SKM-1 (cell line): ENCODE measurements around the gene HIKESHI.

Experiments used
- DNase-seq: peaks from one replicate; lab custom pipeline; 2025; ENCODE audit not compliant: unreplicated experiment; lab: John Stamatoyannopoulos, UW

HIKESHI gene

DNA sequence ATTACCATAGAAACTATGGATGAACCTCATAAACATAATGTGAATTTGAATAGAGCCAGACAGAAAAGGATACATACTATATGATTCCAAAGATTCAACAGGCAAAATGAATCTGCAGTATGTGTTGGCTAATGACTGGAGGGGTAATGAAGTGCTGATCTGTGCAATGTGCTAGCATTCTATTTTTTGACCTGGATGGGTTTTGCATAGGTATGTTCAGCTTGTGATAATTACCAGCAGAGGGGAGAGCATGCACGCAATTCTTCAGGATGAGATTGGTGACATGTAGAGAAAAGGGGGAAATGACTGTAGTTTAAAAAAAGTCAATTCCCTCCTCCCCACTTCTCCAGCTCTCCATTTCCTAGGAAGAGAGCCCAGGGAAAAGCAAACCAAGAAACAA is 72.0 kb downstream of the HIKESHI start:
- DNase-seq, result no peak

DNA sequence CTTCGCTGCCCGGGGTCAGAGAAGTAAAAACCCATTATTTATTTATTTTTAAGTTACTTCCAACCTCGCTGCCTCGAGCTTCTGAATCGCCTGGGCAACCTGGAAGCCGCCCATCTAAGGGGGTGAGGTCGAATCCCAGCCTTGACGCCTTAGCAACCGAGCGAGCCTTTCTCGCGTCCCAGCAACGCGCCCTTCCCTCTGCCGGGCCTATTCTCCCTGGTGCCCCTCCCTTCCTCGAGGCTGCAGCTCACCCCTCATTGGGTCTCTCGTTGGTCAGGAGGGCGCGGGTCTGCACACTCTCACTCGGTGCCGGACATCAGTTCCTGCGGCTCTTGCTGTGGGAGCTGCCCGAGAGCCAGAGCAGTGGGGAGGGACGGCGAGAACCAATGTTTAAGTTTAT is 72.5 kb downstream of the HIKESHI start, which contains the start of gene CCDC81:
CCDC81 (plus strand) TSS at position 302 of the 400 bp plus-strand sequence. CDS start 277 bp downstream, outside the sequence.
- DNase-seq, result no peak

DNA sequence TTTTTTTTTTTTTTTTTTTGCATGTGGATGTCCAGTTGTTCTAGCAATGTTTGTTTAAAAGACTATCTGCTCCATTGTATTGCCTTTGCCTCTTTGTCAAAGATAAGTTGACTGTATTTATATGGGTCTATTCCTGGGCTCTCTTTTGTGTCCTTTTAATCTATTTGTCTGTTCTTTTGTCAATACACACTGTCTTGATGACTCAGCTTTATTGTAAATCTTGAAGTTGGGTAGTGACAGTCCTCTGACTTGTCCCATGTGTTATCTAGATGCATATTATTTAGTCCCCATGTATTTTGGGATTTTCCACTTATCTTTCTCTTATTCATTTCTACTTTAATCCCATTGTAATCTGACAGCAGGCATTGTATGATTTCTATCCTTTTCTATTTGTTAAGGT is 75.9 kb downstream of the HIKESHI start:
- no peak for DNase-seq

DNA sequence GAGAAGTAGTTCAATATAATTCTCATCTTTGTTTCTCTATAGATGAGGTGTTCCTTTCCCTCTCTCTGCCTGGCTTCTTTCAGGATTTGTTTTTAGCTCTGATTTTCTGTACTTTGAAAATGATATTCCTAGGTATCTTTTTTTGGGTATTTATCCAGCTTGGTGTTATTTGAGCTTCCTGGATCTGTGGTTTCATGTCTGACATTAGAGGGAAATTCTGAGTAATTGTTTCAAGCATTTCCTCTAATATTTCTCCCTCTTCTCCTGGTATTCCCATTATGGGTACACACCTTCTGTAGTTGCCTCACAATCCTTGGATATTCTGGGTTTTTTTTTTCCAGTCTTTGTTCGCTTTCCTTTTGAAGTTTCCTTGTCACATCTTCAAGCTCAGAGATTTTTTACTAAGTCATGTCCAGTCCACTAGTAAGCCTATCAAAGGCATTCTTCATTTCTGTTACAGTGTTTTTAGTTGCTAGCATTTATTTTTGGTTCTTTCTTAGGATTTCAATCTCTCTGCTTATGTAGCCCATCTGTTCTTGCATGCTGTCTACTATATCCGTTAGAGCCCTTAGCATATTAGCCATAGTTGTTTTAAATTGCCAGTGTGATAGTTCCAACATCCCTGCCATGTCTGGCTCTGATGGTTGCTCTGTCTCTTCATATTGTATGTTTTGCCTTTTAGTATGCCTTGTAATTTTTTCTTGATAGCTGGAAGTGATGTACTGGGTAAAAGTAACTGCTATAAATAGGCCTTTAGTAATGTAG is 78.4 kb downstream of the HIKESHI start:
- DNase-seq, result no peak

DNA sequence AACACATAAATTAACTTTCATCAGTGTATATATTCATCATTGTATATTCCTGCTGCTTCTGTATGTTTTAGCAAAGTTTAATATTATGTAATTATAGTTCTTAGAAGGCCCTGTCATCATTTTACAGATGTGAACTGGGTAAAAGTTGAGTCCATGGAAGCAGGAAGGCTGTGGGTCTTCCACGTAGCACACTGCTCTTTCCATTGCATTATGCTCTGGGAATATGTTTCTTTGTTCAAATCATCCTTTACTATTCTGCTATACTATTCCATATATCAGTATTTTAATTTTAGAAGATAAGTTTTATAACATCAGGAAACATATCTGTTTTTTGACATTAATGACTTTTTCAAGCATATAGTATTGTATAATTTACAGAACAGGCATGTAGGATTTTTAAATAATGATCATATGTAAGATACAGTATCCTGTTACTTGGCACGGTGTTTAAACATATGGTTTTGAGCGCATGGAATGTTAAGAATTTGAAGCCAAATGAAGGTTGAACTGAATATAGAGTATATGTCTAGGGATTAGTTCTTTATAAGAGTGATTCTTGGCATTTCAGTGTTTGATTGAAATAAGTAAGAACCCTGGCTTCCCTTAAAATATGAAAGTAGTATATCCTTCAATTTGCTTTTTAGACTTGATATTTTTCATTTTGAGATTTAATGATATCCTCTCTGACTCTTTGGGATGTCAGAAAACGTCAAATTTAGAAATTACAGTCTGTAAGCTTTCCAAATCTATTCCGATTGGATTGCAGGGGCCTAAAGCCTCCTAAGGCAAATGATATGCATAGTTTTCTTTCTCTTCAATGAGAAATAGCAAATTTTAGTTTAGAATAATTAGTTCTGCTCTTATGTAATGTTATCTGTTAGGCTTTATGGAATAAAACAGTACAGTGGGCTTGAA is 81.3 kb downstream of the HIKESHI start:
- no peak for DNase-seq

DNA sequence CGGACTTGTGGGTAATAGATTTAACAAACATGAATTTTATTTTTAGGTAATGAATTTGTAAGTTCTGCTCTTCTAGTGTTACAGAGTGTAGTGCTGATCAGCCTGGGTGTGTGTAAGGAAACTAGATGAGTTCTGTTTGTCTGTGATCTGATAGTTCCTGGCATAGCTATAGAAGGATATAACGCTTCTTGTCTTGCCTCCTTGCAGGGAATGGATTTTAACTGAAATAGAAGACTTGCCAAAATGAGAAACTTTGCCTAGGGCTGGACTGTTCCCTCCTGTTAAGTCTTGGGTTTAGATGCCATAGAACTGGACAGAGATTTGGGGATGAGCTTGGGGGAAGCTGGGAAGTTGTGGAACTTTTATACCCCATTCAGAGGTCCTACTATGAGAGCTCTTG is 84.2 kb downstream of the HIKESHI start:
- DNase-seq, result no peak

DNA sequence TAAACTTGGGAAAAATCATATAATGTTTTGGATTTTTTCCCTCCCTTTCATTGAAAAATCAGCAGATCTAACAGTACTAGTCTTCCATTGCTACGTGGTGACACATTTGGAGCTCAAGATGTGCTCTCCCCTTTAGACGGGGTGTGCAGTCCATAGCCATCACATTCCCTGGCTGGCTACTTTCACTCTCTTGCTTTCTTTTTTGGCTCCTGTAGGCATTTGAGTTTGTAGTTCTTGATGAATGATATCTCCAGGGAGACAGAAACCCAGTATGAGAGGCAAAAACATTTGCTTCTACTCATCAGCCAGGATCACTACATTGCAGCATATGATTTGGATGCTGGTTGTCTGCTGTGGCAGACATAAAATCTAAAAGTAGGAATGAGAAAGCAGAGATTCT is 84.7 kb downstream of the HIKESHI start:
- no peak for DNase-seq

DNA sequence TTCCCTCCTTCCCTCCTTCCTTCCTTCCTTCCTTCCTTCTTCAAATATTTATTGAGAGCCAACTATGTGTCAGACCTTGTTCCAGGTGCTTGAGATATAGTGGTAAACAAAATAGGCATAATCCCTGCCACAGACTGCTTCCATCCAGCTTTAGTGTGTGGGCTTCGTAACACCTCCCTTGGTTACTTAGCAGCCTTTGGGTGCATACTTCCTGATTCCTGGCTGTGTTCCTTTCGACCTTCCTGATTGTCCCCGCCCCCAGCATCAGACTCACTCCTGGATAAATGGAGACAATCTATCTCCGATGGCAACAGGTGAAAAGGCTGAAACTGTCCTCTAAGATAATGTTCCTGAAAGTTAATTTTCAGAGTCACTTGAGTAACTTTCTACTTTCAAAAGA is 86.2 kb downstream of the HIKESHI start:
- DNase-seq, result no peak

DNA sequence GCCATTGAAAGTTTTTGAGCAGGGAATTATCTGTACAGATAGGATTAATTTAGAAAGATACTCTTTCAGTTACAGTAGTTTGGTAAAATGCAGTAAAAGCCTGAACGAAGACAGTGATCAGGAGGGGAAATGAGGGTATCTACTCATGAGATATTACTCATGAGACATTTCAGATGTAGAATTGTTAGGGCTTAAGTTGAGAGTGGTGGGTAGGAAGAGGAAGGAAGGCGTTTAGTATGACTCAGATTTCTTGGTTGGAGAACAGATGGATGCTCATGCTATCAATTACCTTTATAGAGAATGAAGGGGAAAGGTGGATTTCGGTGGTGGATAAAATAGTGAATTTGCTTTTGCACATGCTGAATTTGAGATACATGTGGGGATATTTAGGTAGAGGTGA is 88.4 kb downstream of the HIKESHI start:
- no peak for DNase-seq

DNA sequence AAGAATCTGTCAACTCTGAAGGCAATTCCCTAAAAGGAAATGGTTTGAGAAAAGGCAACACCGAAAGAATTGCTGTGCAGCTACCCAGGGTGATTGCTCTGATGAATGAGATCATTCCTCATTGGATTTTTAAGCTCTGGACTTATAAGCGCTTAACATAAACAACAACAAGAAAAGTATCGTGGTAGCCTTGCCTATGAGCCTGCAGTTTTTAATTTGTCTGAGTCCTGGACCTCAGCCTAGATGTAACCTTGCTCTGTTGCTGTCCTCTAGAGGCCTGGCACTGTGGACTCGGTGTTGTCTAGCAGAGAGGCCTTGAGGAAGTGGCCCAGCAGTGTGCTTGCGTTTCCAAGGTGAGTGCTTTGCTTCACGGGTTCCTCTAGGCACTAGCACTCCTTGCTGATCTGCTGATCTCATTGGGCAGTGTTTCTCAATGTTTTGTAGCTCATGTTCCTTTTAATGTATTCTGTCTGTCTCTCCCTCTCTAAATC is 93.1 kb downstream of the HIKESHI start:
- peak; percentile 20 for DNase-seq
